H9 (cell line): ENCODE results near the gene TLX1. TPM values are rescaled to one million over a fixed set of nuclear protein-coding genes. Genes with fewer than 3 reads are reported as not detected.

ENCODE experiments used
- DNase-seq: peaks from one replicate; pipeline ENCODE4 v3.0.0-alpha.2; 2017
- H2AFZ ChIP-seq: one replicate; pipeline ENCODE4 v1.6.1; 2013; ENCODE audit warnings: mild to moderate bottlenecking, low read length, control low read depth, moderate library complexity
- H2AK5ac ChIP-seq: 2 replicates; pipeline ENCODE4 v1.6.1; 2013; ENCODE audit warnings: low read length, control low read depth, mixed read lengths; ENCODE audit not compliant: insufficient read length
- H2BK120ac ChIP-seq: one replicate; pipeline ENCODE4 v1.6.1; 2013; ENCODE audit warnings: low read depth, mild to moderate bottlenecking, low read length, control low read depth, inconsistent platforms; ENCODE audit not compliant: poor library complexity, severe bottlenecking
- H2BK12ac ChIP-seq: 2 replicates; pipeline ENCODE4 v1.6.1; 2013; ENCODE audit warnings: low read length, control low read depth, mixed read lengths, low read depth; ENCODE audit not compliant: insufficient read length
- H2BK15ac ChIP-seq: 2 replicates; pipeline ENCODE4 v1.6.1; 2013; ENCODE audit warnings: low read depth, low read length, control low read depth
- H2BK20ac ChIP-seq: one replicate; pipeline ENCODE4 v1.6.1; 2013; ENCODE audit warnings: low read depth, mild to moderate bottlenecking, low read length, control low read depth, inconsistent platforms; ENCODE audit not compliant: poor library complexity, severe bottlenecking
- H2BK5ac ChIP-seq: 2 replicates; pipeline ENCODE4 v1.6.1; 2013; ENCODE audit warnings: low read length, control low read depth, mixed read lengths; ENCODE audit not compliant: insufficient read length
- H3K14ac ChIP-seq: 2 replicates; pipeline ENCODE4 v1.6.1; 2013; ENCODE audit warnings: low read length, control low read depth; ENCODE audit not compliant: insufficient read depth
- H3K18ac ChIP-seq: 2 replicates; pipeline ENCODE4 v1.6.1; 2013; ENCODE audit warnings: low read depth, mild to moderate bottlenecking, mixed read lengths, low read length, control low read depth; ENCODE audit not compliant: insufficient read length
- H3K23ac ChIP-seq: 2 replicates; pipeline ENCODE4 v1.6.1; 2013; ENCODE audit warnings: low read length, control low read depth, mixed read lengths, low read depth; ENCODE audit not compliant: insufficient read length
- H3K23me2 ChIP-seq: 2 replicates; pipeline ENCODE4 v1.6.1; 2013; ENCODE audit warnings: low read depth, mild to moderate bottlenecking, mixed read lengths, low read length, control low read depth; ENCODE audit not compliant: insufficient read length, poor library complexity, severe bottlenecking
- H3K27ac ChIP-seq: 2 replicates; pipeline ENCODE4 v1.5.1; 2013; ENCODE audit warnings: low read length, control low read depth, mixed read lengths, low read depth; ENCODE audit not compliant: insufficient read length
- H3K27me3 ChIP-seq: 2 replicates; pipeline ENCODE4 v1.6.1; 2013; ENCODE audit warnings: low read length, control low read depth, inconsistent platforms; ENCODE audit not compliant: insufficient read depth
- H3K4ac ChIP-seq: 2 replicates; pipeline ENCODE4 v1.6.1; 2013; ENCODE audit warnings: low read depth, mild to moderate bottlenecking, control low read depth, inconsistent platforms, low read length, moderate library complexity
- H3K4me1 ChIP-seq: 2 replicates; pipeline ENCODE4 v1.6.1; 2013; ENCODE audit warnings: low read length, control low read depth, inconsistent platforms; ENCODE audit not compliant: insufficient read depth
- H3K4me2 ChIP-seq: 2 replicates; pipeline ENCODE4 v1.6.1; 2013; ENCODE audit warnings: low read length, control low read depth, mixed read lengths; ENCODE audit not compliant: insufficient read length, insufficient read depth
- H3K56ac ChIP-seq: 2 replicates; pipeline ENCODE4 v1.6.1; 2013; ENCODE audit warnings: low read depth, mild to moderate bottlenecking, mixed read lengths, low read length, control low read depth; ENCODE audit not compliant: insufficient read length
- H3K79me1 ChIP-seq: 2 replicates; pipeline ENCODE4 v1.6.1; 2013; ENCODE audit warnings: low read depth, mild to moderate bottlenecking, moderate library complexity, low read length, control low read depth, inconsistent platforms; ENCODE audit not compliant: insufficient read depth, poor library complexity, severe bottlenecking
- H3K79me2 ChIP-seq: 2 replicates; pipeline ENCODE4 v1.6.1; 2013; ENCODE audit warnings: low read length, control low read depth, inconsistent platforms; ENCODE audit not compliant: insufficient read depth
- H3K9ac ChIP-seq: 2 replicates; pipeline ENCODE4 v1.6.1; 2013; ENCODE audit warnings: low read length, control low read depth, mixed read lengths; ENCODE audit not compliant: insufficient read length; ENCODE audit errors: extremely low read depth
- H3K9me3 ChIP-seq: one replicate; pipeline ENCODE4 v1.6.1; 2013; ENCODE audit warnings: low read depth, low read length, inconsistent platforms; ENCODE audit not compliant: control insufficient read depth
- H3T11ph ChIP-seq: one replicate; pipeline ENCODE4 v1.6.1; 2013; ENCODE audit warnings: mild to moderate bottlenecking, low read length, control low read depth, inconsistent platforms
- H4K20me1 ChIP-seq: one replicate; pipeline ENCODE4 v1.6.1; 2013; ENCODE audit not compliant: control insufficient read depth, insufficient read length, insufficient read depth
- H4K5ac ChIP-seq: 2 replicates; pipeline ENCODE4 v1.6.1; 2013; ENCODE audit warnings: low read depth, mild to moderate bottlenecking, mixed read lengths, low read length, control low read depth; ENCODE audit not compliant: insufficient read length
- H4K8ac ChIP-seq: replicated peaks from 2 replicates; pipeline ENCODE4 v1.6.1; 2013; ENCODE audit warnings: low read length, control low read depth, mixed read lengths, low read depth; ENCODE audit not compliant: insufficient read length
- H4K91ac ChIP-seq: 2 replicates; pipeline ENCODE4 v1.6.1; 2013; ENCODE audit warnings: low read depth, mild to moderate bottlenecking, moderate library complexity, mixed read lengths, low read length, control low read depth; ENCODE audit not compliant: insufficient read length
- H3K27ac Mint-ChIP-seq, 3 experiments: 2 replicates in 2 of 3; 3 replicates in 1 of 3; pipeline ENCODE4 v1.8.0; 2020 to 2021; ENCODE audit warnings: mixed read lengths in 3 of 3, mild to moderate bottlenecking in 1 of 3, moderate library complexity in 1 of 3
- H3K27me3 Mint-ChIP-seq: 2 replicates; pipeline ENCODE4 v1.8.0; 2021; ENCODE audit warnings: low read depth, mild to moderate bottlenecking, moderate library complexity, mixed read lengths
- H3K36me3 Mint-ChIP-seq, 3 experiments: 2 replicates in 2 of 3; 3 replicates in 1 of 3; pipeline ENCODE4 v1.8.0; 2020 to 2021; ENCODE audit warnings: low read depth in 3 of 3, mixed read lengths in 3 of 3; ENCODE audit not compliant: insufficient read depth in 1 of 3
- H3K4me1 Mint-ChIP-seq, 2 experiments: 2 replicates each; pipeline ENCODE4 v1.8.0; 2020; ENCODE audit warnings: mixed read lengths in 2 of 2
- H3K4me3 Mint-ChIP-seq, 2 experiments: 2 replicates in 1 of 2; 3 replicates in 1 of 2; pipeline ENCODE4 v1.8.0; 2020 to 2021; ENCODE audit warnings: mild to moderate bottlenecking in 2 of 2, mixed read lengths in 2 of 2, moderate library complexity in 1 of 2
- H3K9me3 Mint-ChIP-seq, 2 experiments: 2 replicates in 1 of 2; 3 replicates in 1 of 2; pipeline ENCODE4 v1.8.0; 2020; ENCODE audit warnings: mild to moderate bottlenecking in 2 of 2, mixed read lengths in 2 of 2, moderate library complexity in 1 of 2
- WGBS: extraction: QIAGEN DNeasy Blood & Tissue Kit; methylation state at CpG from one replicate; pipeline ENCODE4 v1.1.7; 2013; ENCODE audit warnings: missing lambda C conversion rate, low lambda C conversion rate, mixed read lengths; ENCODE audit not compliant: insufficient read length; ENCODE audit errors: extremely low coverage; 5-methylcytosine and 5-hydroxymethylcytosine counted together
- total RNA-seq: library from RNA; stranded (reverse); gene quantifications from 2 replicates; pipeline ENCODE4 v1.2.1, GENCODE V29; 2021
- TF ChIP-seq, protein P1 (sequence below): fragments of 200-600 bp; sonication (generic); conservative IDR thresholded peaks from 3 replicates; pipeline ENCODE4 v1.8.0; 2021; ENCODE audit warnings: antibody characterized with exemption, mild to moderate bottlenecking

Gene TLX1
- total RNA-seq, 1 experiment from 2014 or later = not detected

DNA sequence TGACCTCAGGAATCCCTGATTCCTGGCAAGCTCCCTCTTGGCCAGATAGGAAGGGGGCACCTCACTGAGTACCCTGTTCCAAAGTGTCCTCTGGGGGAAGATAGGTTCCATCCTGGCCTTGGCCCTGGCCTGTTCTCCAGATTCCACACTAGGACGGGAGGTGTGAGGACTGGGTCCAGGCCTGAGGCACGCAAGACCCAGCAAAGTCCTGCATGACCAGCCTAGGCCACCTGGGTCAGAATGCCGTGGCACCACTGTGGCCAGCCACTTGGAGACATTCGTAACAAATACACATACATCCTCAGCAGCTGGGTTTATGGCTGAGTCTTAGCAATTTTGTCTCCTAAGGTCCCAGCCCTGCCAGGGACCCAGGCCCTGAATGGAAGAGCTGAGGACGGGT lies 23.3 kb upstream of the TLX1 start:
- no peak overlapping the region for H2AK5ac ChIP-seq
- no peak overlapping the region for H3K4me2 ChIP-seq
- H3K79me1 ChIP-seq = no peaks in the 10 kb centered on the region
- H3K23me2 ChIP-seq = no peaks in the 10 kb centered on the region
- Mint-ChIP-seq H3K4me1 (peaks cover 3 to 19% of the 10 kb centered on the region in 2 experiments; a peak in 3 of 4 replicates), H3K4me3 (no peak overlapping the region), H3K27me3 (peaks cover 58% of the 10 kb centered on the region), H3K36me3 (no peaks in the 10 kb centered on the region), H3K9me3 (no peaks in the 10 kb centered on the region), H3K27ac (no peak overlapping the region)
- H4K91ac ChIP-seq = no peak overlapping the region
- no peaks in the 10 kb centered on the region for H3K79me2 ChIP-seq
- no peak overlapping the region for H3K56ac ChIP-seq
- no peaks in the 10 kb centered on the region for H4K20me1 ChIP-seq
- H3K27me3 ChIP-seq = no peaks in the 10 kb centered on the region; the same call in 1 of the 2 replicates
- H4K5ac ChIP-seq = no peak overlapping the region
- no peak overlapping the region for H3K4ac ChIP-seq
- no peak for DNase-seq
- H3T11ph ChIP-seq = no peak overlapping the region
- no peak overlapping the region for H2BK5ac ChIP-seq
- no peak overlapping the region for H3K9ac ChIP-seq
- no peak overlapping the region for H2BK120ac ChIP-seq
- H2BK12ac ChIP-seq = no peak overlapping the region
- TF ChIP-seq, protein P1, sequence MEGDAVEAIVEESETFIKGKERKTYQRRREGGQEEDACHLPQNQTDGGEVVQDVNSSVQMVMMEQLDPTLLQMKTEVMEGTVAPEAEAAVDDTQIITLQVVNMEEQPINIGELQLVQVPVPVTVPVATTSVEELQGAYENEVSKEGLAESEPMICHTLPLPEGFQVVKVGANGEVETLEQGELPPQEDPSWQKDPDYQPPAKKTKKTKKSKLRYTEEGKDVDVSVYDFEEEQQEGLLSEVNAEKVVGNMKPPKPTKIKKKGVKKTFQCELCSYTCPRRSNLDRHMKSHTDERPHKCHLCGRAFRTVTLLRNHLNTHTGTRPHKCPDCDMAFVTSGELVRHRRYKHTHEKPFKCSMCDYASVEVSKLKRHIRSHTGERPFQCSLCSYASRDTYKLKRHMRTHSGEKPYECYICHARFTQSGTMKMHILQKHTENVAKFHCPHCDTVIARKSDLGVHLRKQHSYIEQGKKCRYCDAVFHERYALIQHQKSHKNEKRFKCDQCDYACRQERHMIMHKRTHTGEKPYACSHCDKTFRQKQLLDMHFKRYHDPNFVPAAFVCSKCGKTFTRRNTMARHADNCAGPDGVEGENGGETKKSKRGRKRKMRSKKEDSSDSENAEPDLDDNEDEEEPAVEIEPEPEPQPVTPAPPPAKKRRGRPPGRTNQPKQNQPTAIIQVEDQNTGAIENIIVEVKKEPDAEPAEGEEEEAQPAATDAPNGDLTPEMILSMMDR = no peak
- H3K27ac ChIP-seq = no peak overlapping the region
- no peak overlapping the region for H2AFZ ChIP-seq
- H3K14ac ChIP-seq = no peak overlapping the region
- H3K4me1 ChIP-seq = no peaks in the 10 kb centered on the region
- H4K8ac ChIP-seq = no peak overlapping the region
- H3K23ac ChIP-seq = no peak overlapping the region
- no peak overlapping the region for H2BK15ac ChIP-seq
- H3K18ac ChIP-seq = no peak overlapping the region
- no peak overlapping the region for H2BK20ac ChIP-seq
- H3K9me3 ChIP-seq = no peaks in the 10 kb centered on the region
- WGBS = no CpG with 5 or more reads among the region's 5 CpGs
